Left ventricle myocardium superior (tissue), 1 donor: Measurements from ENCODE around the gene PLCD4. TPM values are rescaled to one million over a fixed set of nuclear protein-coding genes. Genes with fewer than 3 reads are reported as not detected.

Source experiments
- ATAC-seq: fragments of 200-7000 bp; cut with Tn5 transposase; one replicate; pipeline ENCODE4 v1.9.1; 2020; ENCODE audit warnings: mild to moderate bottlenecking, moderate library complexity
- DNase-seq: peaks from one replicate; pipeline ENCODE4 v3.0.0-alpha.2; 2020
- intact Hi-C: fragments of 100-400 bp; cut with micrococcal nuclease; formaldehyde crosslinking; loops from one replicate; pipeline ENCODE4 v1.11.0; 2022
- long read RNA-seq: library from polyadenylated mRNA; unstranded; transcript quantifications from one replicate; pipeline ENCODE4 v2.0.0, GENCODE V29; 2021
- total RNA-seq: library from RNA; stranded (reverse); fragmentation: NEBNext Ultra II Directional; extraction: Animal tissue kit (Norgen Biotek cat#: 25700); gene quantifications from one replicate; pipeline ENCODE4 v1.2.1, GENCODE V29; 2021
- donor health status: DM: no; HTN: yes; CAD: no; lungs with severe emphysema.

Gene PLCD4
- 0.55 TPM for total RNA-seq
- long read RNA-seq = 0 reads

DNA sequence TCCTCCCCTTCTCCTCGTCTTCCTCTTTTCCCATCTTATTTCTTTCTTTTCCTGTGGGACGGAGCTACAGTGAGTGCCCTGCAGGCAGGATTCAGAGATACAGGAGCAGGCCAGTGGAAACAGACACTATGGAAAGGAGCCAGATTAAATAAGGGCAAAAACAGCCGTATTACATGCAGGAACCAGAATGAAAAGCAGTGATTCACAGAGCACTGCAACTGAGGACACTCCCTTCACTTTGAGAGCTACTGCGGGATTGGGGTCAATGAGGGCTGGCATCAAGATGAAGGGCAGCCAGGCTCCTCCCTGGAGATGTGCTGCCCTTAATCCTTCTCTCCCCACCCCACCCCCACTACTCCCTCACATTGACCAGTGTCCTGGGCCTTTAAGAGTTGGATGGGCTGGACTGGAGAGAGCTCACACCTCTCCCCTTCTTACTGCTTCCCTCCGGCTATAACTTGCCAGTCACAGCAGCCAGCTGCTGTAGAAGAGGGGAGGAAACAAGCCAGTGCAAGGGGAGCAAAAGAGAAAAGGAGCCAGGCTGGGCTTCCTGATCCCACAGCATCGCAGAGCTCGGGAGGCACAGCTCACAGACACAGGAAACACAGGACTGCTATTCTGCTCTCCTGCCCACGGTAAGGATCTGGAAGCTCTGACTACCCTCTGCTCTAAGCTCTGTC is at the start of gene PLCD4:
Gene PLCD4, plus strand, starts transcription at position 464 of the 680 bp plus-strand sequence. CDS start 7,841 bp downstream, outside the sequence.
- no peak for DNase-seq
- peak; percentile 79 for ATAC-seq
- intact Hi-C loops = no loop called here

DNA sequence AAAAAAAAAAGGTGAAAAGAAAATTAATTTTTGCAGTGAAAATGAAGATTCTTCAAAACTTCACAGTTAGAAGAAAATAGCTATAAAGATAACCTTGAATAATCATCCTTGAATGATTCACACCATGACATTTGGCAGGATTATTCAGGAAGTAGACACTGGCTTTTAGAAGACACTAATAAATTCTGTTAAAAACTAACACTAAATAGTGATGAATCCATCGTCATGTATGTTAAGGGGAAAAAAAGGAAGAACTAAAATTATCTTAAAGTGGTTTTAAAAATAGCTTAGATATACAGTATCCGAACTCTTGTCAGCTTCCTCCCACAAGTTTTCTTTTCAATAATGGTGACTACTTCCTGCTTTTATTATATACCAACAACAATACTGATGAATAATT is 49.8 kb upstream of the PLCD4 start:
- intact Hi-C loops = no loop called here
- ATAC-seq (no peak), DNase-seq (no peak)

DNA sequence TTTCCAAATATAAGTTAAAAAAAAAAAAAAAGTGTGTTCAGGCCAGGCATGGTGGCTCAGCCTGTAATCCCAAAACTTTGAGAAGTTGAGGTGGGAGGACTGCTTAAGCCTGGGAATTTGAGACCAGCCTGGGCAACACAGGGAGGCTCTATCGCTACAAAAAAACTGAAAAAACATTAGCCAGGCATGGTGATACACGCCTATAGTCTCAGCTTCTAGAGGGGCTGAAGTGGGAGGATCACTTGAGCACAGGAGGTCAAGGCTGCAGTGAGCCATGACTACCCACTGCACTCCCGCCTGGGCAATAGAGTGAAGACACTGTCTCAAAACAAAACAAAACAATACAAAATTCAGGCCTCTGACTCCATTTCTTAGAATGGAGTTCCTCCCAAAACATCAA is 48.7 kb upstream of the PLCD4 start:
- ATAC-seq (no peak), DNase-seq (no peak)
- intact Hi-C loops = no loop called here

DNA sequence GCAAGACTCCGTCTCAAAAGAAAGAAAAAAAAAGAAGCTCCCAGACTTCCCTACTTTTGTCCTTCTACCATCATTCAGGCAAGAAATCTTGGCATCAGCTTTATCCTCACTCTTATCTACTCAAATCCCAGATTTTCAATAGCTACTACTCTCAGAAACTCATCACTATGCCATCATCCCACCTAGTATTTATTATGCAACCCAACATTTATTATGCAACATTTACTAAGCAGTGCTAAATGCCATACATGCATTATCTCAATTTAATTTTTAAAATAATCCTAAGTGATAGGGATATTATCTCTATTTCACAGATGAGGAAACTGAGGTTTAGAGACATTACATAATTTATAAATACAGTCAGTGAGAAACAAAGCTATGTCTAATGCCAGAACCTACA is 43.6 kb upstream of the PLCD4 start:
- DNase-seq (no peak), ATAC-seq (no peak)
- intact Hi-C loops = no loop called here

- intact Hi-C loops = no loop called here
- ATAC-seq (no peak), DNase-seq (no peak)
Observed at GRCh38 chr2:218566296-218566695, 41.4 kb upstream of the PLCD4 start.

- intact Hi-C loops = no loop called here
Observed at GRCh38 chr2:218567797-218568189, 39.9 kb upstream of the PLCD4 start.

GRCh38 chr2:218568190-218569037 is 39.3 kb upstream of the PLCD4 start, which contains the start of the genes CNOT9 and USP37:
Gene CNOT9 (plus strand): TSS chr2:218568839. CDS start chr2:218568955, 116 bp downstream.
Gene USP37 (minus strand): TSS chr2:218568351. CDS start chr2:218558653, 9,698 bp downstream.
- ATAC-seq = peak; percentile 96
- peak; percentile 100 for DNase-seq
- intact Hi-C loops = no loop called here

More at GRCh38 chr2:218567797-218568189, 39.9 kb upstream of the PLCD4 start:
- DNase-seq (no peak), ATAC-seq (peak; percentile 36)

DNA sequence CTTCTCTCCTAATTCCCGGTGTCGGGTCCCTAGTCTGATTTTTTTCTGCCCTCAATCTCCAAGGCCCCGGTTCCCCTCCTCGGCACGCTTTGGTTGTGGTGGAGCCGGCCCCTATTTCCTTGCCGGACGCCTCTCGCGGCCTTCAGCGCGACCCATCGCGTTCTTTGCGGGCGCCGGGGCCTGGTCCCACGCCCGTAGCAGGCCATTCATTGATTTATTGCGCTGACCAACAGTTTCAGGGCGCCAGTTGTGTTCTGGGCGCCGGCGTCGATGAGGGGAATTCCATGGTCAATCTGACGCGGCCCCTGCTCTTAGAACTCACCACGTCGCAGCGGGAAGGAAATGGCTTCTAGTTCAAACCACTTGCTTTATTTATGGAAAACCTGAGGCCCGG is 38.7 kb upstream of the PLCD4 start:
- DNase-seq (peak; percentile 53), ATAC-seq (peak; percentile 10)
- intact Hi-C loops = no loop called here

- DNase-seq (peak; percentile 41), ATAC-seq (peak; percentile 9)
- intact Hi-C loops = no loop called here
Observed at GRCh38 chr2:218569661-218570500, 37.8 kb upstream of the PLCD4 start.

DNA sequence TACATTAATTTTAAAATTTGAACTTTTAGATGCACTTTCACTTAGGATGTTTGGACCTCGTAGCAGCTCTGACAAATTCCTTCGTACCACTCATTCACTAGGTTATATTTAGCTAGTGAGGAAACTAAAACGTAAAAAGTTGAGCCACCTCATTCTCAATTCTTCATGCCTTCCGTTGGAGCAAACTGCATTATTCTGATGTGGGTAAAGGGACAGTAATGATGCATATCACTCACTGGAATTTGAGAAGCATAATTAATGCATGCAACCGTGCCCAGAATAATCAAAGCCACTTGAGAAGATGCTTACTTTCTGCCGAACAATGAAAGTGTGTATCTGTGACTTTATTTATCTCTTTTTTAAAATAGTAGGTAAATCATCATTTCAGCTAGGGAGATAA is 36.8 kb upstream of the PLCD4 start:
- no peak for ATAC-seq
- intact Hi-C loops = no loop called here

DNA sequence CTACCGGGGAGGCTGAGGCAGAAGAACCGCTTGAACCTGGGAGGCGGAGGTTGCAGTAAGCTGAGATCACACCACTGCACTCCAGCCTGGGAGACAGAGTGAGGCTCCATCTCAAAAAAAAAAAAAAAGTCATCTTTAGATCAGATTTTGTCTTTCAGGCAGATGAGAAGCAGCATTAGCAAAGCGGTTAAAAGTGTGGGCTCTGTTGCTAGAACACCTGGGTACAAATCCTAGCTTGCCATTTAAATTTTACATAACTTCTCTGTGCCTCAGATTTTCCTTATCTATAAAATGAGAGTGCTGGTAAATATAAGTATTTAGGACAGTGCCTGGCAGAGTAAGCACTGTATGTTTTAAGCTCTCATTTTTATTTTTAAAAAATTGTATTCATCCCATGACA is 30.8 kb upstream of the PLCD4 start:
- intact Hi-C loops = no loop called here
- DNase-seq (no peak), ATAC-seq (no peak)

More for the DNA sequence above, 36.8 kb upstream of the PLCD4 start:
- no peak for DNase-seq

DNA sequence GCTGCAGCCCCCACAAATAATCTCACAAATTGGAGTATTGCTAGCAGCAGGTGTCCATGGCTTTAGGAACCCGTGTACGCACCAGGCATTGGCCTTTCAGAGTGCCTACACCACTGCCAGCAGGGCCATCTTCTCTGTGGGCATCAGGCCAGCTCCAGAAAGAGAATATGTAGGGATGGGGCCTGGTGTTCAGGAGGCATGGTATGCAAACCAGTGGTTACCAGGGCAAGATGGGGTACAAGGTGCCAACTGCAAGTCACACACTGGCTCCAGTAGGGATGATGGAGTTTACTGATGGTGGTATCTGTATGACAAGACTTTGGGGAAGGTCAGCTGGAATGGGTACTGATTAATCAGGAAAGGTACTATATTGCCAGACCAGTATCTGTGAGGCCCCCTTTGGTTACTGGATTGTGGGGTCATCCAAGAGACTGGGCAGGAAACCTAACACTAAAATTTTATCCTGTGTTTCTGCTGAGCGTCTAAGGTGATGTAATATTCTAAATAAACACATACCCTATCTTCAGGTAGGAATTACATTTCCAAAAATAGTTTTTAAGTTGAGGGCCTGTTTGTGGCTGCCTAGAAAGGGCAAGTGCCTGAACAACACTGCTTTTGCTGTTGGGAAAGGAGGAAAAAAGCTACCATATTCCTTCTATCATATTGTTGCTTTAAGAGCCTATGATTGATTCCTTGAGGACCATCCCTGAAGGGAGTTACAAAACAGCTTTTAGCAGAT is 30.0 kb upstream of the PLCD4 start:
- intact Hi-C loops = no loop called here
- DNase-seq (no peak), ATAC-seq (peak; percentile 84)

GRCh38 chr2:218578272-218578877 is 29.3 kb upstream of the PLCD4 start:
- ATAC-seq = no peak
- intact Hi-C loops = no loop called here
- DNase-seq = no peak

GRCh38 chr2:218582076-218582475 is 25.6 kb upstream of the PLCD4 start:
- intact Hi-C loops = no loop called here
- DNase-seq (no peak), ATAC-seq (no peak)

DNA sequence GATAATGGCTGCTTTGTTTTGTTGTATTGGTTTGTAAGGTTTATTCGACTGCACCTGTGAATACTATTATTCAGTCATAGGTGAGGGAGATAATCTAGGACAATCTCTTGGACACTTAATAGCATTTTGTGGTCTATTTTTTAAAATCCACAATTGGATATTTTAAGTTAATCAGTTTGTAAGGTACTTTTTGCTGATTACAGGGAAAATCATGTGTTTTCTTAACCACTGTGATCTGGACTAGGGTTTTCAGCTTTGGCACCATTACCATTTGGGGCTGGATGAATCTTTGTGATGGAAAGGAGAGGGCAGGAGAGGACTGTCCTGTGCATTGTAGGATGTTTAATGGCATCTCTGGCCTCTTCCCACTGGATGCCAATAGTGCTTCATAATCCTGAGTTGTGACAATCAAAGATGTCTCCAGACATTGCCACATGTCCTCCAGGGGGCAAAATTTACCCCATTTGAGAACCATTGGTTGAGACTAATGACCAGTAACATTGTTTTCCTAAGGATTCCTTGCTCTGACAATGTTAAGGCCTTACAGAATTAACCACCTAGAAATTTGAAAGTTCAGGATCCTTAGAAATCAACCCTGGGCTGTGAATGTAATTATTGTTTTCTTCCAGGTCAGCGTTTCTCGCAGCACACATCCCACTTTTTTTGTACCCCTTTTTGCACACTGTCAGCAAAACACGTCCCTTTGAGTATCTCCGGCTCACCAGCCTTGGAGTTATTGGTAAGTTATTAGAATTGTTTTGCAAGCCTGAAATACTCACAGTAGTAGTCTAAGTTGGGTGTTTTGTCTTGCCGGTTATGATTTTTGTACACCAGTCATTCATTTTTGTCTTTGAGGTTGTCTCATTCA is 23.5 kb upstream of the PLCD4 start:
- intact Hi-C loops = no loop called here
- ATAC-seq (no peak), DNase-seq (no peak)

DNA sequence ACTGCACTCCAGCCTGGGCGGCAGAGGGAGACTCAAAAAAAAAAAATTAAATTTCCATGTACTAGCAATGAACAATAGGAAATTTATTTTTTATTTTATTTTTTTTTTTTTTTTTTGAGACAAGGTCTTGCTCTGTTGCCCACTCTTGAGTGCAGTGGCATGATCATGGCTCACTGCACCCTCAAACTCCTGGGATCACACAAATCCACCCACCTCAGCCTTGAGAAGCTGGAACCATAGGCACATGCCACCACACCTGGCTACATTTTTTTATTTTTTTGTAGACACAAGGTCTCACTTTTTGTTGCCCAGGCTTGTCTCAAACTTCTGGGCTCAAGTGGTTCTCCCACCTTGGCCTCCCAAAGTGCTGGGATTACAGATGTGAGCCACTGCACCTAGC is 22.2 kb upstream of the PLCD4 start:
- intact Hi-C loops = no loop called here
- no peak for ATAC-seq
- DNase-seq = no peak

GRCh38 chr2:218605432-218605831 is 2.3 kb upstream of the PLCD4 start:
- intact Hi-C loops = no loop called here
- ATAC-seq (peak; percentile 52), DNase-seq (no peak)
